Limb (tissue), 2 donors: ENCODE measurements around the gene ASPG.
A peak's percentile ranks its signal among the peaks of the same experiment; 100 is the strongest.

Experiments used
- DNase-seq, 2 donors: peaks; one replicate each; pipeline ENCODE4 v3.0.0-alpha.2; 2016; ENCODE audit errors: extremely low spot score in 2 of 2

ASPG gene

DNA sequence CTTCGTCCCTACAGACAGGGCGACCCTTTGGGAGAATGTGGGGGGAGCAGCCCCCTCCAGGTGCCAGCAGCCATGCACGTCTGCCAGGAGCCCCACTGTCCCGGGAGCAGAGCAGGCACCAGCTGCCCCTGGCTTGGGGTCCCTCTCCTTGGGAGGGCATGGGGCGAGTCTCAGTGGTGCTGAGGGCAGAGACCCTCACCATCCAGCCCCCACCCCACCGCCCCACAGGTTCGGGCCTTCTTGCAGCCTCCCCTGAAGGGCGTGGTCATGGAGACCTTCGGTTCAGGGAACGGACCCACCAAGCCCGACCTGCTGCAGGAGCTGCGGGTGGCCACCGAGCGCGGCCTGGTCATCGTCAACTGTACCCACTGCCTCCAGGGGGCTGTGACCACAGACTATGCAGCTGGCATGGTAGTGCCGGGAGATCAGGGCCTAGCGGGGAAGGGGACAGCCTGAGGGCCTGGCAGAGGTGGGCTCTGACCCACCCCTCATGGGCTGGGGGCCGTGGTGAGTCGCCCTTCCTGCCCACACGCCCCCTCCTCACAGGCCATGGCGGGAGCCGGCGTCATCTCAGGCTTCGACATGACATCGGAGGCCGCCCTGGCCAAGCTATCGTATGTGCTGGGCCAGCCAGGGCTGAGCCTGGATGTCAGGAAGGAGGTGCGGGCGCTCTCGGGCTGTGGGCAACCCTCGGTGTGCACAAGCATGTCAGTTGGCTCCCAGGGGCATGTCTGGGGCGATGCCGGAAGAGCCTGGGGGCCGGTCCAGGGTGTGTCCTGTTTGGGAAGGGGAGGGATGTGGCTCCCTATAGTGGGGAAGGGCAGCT is 18.8 kb downstream of the ASPG start:
- DNase-seq, result peak in 1 of 2 donors; percentile 28

DNA sequence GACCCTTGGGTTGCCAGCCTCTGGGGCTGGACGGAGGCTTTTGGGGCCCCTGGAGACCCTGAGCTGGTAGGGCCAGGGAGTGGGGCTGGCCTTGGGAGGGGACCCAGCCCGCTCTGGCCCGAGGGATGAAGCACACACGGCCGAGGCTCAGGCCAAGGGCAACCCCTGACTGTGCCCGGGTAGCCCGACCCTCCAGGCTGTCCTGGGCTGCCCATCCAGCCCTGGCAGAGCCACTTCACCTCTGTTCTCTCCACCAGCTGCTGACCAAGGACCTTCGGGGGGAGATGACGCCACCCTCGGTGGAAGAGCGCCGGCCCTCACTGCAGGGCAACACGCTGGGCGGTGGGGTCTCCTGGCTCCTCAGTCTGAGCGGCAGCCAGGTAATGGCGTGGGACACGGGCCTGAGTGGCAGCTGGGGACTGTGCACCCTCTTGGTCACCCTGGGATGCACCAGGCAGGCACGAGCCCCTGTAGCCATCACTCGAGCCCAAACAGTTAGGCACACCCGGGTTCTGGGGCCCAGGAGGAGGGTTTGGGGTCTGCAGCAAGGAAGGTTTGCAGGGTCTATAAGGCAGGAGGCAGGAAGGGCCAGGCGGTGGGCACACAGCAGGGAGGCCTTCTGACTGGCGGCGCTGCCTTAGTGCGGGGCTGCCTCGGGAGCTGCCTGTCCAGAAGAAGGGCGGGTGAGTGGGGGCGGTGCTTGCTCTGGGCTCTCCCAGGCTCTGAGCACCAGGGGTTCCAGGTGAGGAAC is 19.7 kb downstream of the ASPG start:
- peak in 1 of 2 donors; percentile 20 for DNase-seq

DNA sequence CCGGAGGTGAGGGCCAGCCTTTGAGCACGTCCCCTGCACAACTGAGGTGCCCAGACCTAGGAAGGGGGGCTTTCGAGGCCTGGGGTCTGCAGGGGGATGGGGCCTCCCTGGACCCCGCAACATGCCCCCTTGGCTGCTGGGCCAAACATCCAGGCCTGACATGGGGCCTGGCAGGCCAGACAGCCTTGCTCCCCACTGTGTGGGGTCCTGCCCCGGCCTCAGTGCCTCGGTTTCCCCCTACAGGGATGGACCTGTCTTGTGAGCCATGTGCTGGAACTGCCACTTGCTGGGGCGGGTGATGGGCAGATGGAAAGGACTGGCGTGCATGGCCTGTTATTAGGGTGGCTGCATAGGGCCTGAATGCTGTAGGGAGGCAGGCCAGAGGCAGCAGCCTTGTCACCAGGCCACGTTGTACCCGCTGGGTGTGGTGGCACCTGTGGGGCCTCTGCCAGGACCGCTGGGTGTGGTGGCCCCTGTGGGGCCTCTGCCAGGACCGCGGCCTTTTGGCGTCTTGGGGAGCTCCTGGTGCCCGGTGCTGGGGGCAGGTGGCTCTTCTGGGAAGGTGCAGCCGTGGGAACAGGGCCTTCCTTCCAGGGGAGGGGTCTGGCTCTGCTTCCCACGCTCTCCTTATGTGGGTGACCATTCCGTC is 20.4 kb downstream of the ASPG start:
- peak in 1 of 2 donors; percentile 17 for DNase-seq

DNA sequence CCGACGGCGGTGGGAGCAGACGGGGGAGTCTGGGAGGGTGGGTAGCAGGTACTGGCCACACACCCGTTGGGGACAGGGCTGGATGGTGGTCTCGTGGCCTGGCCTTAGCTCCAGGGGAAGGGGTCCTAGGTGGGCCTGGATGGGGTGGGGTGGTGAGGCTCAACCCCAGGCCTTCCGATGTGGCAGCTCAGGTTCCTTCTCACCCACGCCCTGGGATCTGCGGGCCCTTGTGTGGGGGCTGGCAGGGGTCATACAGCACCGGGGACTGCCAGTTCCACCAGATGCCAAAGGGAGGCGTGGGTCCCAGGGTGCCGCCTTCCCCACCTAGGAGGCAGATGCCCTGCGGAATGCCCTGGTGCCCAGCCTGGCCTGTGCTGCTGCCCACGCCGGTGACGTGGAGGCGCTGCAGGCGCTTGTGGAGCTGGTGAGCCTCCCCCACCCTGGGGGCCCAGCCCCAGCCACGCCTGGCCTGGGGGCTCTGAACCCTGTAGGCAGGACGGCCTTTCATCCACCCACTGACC is 21.0 kb downstream of the ASPG start:
- DNase-seq, result no peak

DNA sequence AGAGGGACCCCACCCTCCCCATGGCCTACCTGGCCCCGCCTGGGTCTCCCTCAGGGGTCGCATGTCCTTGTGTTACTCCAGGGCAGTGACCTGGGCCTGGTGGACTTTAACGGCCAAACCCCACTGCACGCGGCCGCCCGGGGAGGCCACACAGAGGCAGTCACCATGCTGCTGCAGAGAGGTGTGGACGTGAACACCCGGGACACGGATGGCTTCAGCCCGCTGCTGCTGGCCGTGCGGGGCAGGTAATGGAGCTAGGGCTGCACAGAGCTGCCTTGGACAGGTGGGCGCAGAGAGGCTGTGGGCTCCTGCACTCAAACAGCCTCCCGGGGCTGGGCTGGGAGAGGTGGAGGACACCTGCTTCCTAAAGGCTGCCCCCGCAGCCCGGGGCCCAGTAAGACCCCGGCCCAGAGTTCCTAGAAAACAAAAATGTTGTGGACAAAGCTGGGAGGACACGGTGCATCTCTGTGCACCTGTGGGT is 21.6 kb downstream of the ASPG start:
- peak in 1 of 2 donors; percentile 24 for DNase-seq

DNA sequence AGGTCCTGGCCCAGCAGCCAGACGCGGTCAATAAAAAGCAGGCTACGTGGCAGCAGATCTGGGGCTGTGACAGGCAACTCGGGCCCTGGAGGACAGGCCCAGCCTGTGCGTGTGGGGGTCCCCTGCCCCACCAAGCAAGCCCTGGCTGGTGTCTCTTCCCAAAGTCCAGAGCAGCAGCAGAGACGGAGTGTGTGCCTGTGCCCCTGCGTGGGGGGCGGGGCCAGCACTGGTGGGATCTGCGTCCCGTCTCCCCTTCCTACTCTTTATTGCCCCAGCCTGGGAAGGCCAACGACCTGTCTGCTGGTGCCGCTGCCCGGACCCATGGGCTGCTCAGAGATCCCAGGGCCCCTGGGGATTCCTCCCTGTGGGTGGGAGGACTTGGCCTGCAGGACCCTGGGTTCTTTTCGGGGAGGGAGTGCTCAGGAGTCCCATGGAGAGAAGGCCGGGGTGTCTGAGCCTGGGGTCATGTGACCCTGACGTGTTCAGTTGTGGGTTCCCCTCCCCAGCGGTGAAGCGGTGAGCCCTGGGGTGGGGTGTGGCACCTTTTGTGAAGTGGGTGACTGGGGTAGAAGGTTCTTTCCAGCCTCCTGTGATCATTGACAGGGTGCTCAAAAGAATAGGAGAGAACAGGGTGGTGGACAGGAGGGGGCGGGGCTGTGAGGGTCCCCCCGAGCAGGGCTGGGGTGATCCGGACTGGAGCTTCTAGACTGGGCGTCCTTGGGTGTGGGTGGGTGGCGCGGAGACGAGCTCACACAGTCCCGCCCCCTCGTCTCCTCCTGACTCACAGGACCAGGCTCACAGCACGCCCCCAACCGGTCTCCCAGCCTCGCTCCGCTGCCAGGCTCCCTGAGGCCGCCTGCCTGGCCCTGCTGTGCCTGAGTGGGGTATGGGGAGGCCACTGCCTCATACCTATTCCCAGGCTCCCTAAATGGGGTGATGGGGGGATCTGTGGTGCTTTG is 22.4 kb downstream of the ASPG start:
- DNase-seq, result peak in 1 of 2 donors; percentile 26

DNA sequence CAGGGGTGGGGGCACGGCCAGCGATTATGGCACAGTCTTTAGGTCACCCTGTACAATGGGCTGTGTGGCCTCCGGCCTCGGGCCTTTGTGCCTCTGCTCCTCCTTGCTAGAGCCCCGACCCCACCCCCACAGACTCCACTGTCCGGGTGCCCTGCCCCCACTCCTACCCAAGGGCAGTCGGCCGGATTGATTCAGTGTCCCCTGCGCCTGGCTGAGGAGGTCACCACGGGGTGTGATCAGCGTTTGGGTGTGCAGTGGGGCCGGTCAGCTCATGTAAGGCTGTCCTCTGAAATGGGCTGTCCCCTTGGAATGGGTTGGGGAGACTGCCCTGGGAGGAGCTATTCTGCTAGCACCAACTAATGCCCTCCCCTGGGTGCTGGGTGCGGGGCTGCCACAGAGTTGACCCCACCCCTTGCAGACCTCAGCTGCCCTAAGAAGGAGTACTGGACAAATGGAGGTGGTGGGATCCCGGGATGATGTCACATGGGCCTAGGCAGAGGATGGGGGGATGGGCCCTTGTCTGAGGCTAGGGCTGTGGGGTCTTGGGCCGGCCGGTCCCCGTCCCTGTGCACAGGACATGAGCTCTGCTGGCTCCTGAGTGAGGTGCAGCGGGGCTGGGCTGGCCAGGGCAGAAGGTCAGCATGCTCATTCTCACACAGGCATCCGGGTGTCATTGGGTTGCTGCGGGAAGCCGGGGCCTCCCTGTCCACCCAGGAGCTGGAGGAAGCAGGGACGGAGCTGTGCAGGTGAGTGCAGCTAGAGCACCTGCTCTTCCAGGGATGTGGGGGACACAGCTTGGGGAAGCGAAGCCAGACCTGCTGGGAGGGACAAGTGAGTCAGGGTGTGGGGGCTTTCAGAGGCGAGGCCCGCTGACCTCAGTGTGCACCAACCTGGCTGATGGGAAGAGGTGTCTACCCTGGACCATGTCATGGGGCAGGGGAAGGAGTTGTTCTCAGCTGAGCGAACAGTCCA is 23.4 kb downstream of the ASPG start:
- DNase-seq, result peak in 1 of 2 donors; percentile 18

DNA sequence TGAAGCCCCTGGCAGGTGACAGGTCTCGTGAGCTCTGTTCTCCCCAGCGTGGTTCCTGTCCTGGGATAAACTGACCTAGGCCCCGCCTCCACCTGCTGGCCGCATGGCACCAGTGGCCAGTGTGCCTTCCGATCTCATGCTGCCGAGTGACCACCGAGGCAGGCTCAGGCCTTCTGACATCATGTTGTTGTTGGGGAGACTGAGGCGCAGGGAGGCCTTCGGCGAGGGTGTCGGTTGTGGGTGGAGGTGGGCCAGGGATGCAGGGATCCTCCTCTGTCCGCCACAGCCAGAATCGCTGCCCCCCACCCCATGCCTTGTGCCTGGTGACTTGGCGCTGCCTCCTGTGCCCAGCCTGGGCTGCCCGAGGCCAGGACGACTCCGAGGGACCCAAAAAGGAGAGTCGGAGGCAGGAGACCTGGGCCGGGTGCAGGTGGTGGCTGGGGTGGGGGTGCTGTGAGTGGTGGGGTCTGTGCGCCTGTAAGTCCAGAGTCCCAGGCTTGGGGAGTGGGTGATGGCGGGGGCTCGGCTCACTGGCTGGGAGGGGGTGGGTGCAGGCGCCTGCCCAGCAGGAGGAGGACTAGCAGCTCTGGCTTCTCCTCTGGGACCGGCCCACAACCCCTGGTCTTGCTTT is 24.3 kb downstream of the ASPG start:
- DNase-seq, result peak in 1 of 2 donors; percentile 12

DNA sequence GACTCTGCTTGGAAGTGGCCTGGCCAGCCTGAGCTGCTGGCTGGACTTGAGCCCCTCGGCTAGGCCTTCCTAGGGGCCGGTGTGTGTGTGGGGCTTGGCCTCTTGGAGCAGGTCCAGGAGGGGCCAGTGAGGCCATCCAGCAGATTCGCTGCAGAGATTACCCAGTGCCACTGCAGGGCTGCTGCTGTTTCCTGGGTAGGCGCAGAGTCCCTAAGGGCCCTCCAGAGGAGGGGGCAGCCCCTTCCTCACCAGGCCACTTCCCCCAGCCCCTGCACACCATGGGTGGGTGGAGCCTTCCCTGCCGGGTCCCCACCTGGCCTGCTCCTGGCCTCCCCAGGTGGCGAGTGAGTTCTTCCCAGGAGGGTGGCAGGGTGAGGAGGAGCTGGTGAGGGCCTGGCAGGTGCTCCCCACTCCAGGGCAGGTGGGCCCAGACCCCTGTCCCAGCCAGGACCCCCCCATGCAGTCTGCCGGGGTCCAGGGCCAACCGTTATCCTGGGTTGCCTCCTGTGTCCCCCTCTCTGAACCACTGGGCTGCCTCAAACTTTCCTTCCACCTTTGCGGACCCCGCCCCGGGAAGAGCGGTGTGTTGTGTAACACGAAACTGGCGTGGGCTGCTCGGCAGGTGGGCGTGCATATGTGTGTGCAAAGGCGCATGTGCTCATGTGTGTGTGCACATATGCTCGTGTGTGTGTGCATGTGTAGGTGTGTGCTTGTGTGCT is 25.1 kb downstream of the ASPG start:
- DNase-seq, result peak in 1 of 2 donors; percentile 9

DNA sequence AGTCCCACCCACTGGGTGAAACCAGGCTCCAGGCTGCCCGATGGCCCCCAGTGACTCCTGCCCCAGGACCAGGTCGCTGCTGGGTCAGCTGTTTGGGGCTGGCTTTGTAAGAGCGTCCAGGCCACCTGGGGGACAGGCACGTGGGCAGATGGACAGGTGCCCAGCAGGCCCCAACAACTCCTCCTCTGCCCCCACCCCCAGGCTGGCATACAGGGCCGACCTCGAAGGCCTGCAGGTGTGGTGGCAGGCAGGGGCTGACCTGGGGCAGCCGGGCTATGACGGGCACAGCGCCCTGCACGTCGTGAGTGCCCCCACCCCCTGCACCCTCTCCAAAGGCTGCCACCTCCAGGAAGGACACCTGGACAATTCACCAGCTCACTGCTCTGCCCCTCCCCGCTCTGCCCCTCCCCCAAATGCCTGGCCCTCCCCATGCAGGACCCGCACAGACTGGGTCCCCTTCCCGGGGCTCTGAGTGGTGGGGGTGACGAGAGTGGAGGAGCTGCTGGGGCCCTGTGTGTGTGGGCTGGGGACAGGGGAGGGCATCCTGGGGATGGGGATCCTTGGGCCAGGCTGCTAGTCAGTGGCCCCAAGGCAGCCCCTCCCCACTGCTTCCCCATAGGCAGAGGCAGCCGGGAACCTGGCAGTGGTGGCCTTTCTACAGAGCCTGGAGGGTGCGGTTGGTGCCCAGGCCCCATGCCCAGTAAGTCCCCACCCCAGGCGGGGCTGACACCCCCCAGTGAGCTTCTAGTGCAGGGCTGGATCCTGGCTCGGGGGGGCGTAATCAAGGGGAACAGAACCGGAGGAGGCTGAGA is 26.0 kb downstream of the ASPG start:
- DNase-seq, result peak in 1 of 2 donors; percentile 23

DNA sequence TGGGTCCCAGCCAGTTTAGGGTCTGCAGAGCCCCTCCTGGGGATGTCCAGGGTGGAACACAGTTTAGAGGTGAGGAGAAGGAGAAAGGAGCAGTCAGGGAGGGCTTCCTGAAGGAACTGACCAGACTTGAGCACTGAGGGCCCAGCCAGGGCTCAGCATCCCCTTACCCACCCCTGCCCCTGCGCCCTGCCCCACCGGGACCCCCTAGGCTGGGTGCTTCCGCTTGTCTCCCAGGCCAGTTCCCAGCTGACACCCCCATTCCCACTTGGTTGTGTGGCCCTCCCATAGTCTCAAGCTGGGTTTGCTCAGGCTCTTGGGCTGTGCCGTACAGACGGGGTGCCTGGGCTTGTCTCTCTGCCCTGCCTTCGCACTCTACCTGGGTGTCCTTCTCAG is 26.6 kb downstream of the ASPG start:
- DNase-seq, result peak in 1 of 2 donors; percentile 11

DNA sequence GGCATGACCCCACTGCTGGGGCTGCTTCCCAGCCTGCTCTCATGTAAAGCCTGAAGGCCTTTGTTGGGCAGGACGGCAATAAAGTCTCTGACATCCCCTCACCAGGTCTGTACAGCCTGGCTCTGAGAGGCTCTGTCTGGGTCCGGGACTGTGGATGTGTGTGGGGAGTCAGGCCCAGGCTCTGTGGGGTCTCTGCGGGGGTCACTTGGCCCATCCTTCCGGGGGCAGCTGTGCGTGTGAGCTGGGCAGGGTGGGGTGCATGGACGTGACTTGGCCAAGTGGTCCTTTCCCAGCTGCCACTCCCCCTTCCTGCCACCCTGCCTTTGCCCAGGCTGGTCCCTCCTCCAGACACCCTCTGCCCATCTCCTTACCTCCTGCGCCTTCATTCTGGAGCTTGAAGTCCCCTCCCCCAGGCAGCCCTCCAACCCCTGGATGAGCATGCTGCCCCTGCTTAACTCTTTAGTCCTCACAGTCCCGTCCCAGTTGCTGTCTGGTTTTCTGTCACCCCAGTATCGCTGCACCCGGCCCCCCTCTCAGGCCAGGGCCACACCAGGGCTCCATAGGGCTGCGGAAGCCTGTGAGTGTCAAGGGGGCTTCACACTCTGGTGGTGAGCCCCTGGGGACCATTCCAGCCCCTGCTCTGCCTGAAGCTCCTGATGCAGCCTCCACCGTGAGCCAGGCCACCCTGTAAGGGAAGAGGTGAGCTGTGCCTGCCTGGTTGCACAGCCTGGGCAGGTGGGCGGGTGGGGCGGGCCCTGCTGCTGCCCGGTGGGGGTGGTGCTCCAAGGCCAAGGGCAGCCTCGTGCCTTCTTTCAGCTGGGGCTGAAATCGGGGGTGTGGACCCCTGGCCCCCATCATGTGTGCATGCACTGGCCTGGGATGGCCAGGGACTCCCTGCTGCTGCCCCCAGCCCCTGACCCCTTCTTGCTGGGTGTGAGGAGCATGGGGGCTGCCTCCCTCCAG is 27.4 kb downstream of the ASPG start:
- DNase-seq, result peak in 1 of 2 donors; percentile 19

DNA sequence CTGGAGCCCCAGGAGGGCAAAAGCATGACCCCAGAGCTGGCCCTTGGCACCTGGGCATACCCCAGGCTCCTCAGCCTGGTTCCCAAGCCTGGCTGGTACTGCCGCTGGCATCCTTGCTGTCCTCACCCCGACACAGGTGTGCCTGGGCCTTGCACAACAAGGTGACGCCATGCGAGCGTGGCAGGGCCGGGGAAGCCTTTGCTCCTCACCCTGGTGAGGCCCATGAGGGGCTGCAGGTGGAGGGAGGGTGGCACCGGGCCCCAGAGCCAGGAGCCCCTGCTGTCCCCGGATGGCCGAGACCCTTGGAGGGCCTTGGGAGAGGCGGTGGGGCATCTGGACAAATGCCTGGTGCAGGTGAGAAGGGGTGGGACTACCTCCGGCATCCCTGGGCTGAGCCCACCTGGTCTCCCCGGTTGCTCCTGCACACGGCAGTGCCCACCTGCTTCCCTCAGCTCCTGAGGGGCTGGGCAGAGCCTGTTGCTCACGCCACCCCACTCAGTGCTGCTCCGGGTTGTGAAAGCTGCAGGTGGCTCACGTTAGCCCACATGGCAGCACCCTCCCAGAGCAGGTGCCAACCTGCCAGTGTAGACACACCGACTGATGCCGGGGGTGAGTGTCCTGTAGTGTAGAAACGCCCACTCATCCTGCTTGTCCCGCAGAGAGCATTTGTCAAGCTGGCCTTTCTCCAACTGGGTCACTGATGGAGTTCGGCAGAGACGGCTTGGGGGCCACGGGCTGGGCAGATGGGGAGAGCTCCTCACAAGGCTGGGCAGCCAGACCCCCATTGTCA is 28.3 kb downstream of the ASPG start:
- DNase-seq, result peak in 1 of 2 donors; percentile 18

DNA sequence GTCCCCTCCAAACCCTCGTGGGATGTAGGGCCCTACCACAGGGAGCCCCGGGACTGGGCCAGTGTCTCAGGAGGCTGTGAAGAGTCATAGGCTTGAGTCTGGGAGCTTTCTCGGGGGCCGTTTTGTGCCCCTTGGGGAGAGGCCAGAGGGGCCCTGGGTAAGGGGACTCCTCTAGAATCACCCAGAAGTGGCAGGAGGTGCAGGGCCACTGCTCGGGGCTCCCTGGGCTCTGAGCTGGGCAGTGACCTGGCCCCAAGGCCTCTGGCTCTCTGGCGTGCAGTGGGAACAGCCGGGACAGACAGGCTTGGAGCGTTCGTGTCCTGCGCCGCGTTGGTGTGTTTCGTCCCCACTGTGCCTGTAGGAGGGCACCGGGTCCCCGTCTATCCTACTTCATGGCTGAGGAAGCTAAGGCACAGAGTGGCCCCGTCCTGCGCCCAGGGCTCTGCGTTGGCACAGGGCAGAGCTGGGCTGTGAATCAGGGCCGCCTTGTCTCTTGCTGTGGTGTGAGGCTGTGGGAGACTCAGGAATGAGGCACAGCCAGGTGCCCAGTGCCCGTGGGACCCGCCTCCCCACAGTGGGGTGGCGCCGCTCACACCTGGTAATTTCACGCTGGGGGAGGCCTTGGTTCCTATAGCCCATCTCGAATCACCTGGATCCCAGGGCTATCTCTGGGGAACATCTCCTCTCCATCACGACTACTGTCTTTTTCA is 29.1 kb downstream of the ASPG start:
- peak in 1 of 2 donors; percentile 20 for DNase-seq

DNA sequence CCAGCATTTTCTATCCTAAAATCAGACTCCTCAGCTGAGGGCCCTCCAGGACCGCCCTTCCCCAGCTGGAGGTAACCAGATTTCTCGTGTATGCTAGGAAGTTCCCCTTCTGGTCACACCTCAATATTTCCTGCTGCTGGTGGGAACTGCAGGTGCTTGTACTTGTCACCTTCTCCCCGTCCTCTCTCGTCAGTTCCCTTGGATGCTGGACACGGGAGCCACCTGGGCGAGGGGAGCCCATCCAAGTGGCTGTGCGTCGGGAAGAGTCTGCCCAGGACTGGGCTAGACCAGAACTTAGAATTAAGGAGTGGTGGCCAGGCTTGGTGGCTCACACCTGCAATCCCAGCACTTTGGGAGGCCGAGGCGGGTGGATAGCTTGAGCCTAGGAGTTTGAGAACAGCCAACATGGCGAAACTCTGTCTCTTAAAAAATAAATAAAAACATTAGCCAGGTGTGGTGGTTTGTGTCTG is 29.7 kb downstream of the ASPG start:
- DNase-seq, result peak in 1 of 2 donors; percentile 17
